ENCODE measurements around the gene HCLS1.
"Not testable (repeated sequence)": the region's sequence is repeated elsewhere in the genome, so short reads cannot be mapped to it uniquely, and the experiment has no call there.

Gene HCLS1

GRCh38 chr3:121660356-121661171 is at the start of gene HCLS1:
Gene HCLS1 (minus strand): TSS chr3:121660903. CDS start chr3:121658347, 2,556 bp downstream.
- DNase-seq (ENCODE audit: low spot score): peak; percentile 68

- DNase-seq (ENCODE audit: low spot score): no peak
Measured at GRCh38 chr3:121710347-121710746, 49.6 kb upstream of the HCLS1 start.

- no peak for DNase-seq (ENCODE audit: low spot score)
Measured at GRCh38 chr3:121707531-121708273, 47.0 kb upstream of the HCLS1 start.

GRCh38 chr3:121705541-121705940 is 44.8 kb upstream of the HCLS1 start:
- DNase-seq (ENCODE audit: low spot score): no peak

GRCh38 chr3:121703973-121704372 is 43.3 kb upstream of the HCLS1 start:
- DNase-seq (ENCODE audit: low spot score): no peak

- DNase-seq (ENCODE audit: low spot score): peak; percentile 7
Measured at GRCh38 chr3:121698901-121699300, 38.2 kb upstream of the HCLS1 start.

GRCh38 chr3:121698476-121698875 is 37.8 kb upstream of the HCLS1 start:
- DNase-seq (ENCODE audit: low spot score): no peak

GRCh38 chr3:121696186-121696585 is 35.5 kb upstream of the HCLS1 start:
- no peak for DNase-seq (ENCODE audit: low spot score)

- no peak for DNase-seq (ENCODE audit: low spot score)
Measured at GRCh38 chr3:121692010-121692699, 31.5 kb upstream of the HCLS1 start.

- DNase-seq (ENCODE audit: low spot score): no peak
Measured at GRCh38 chr3:121690777-121691405, 30.2 kb upstream of the HCLS1 start.

- not testable (repeated sequence) for DNase-seq (ENCODE audit: low spot score)
Measured at GRCh38 chr3:121688747-121689146, 28.0 kb upstream of the HCLS1 start.

- DNase-seq (ENCODE audit: low spot score): no peak
Measured at GRCh38 chr3:121681792-121682191, 21.1 kb upstream of the HCLS1 start.

GRCh38 chr3:121677141-121677540 is 16.4 kb upstream of the HCLS1 start:
- DNase-seq (ENCODE audit: low spot score): no peak

GRCh38 chr3:121670676-121671075 is 10.0 kb upstream of the HCLS1 start:
- DNase-seq (ENCODE audit: low spot score): no peak

- DNase-seq (ENCODE audit: low spot score): no peak
Measured at GRCh38 chr3:121667333-121667732, 6.6 kb upstream of the HCLS1 start.

- DNase-seq (ENCODE audit: low spot score): no peak
Measured at GRCh38 chr3:121665488-121665887, 4.8 kb upstream of the HCLS1 start.

- DNase-seq (ENCODE audit: low spot score): no peak
Measured at GRCh38 chr3:121663171-121663847, 2.6 kb upstream of the HCLS1 start.

GRCh38 chr3:121662742-121663141 is 2.0 kb upstream of the HCLS1 start:
- no peak for DNase-seq (ENCODE audit: low spot score)

- DNase-seq (ENCODE audit: low spot score): no peak
Measured at GRCh38 chr3:121661376-121661775, 673 bp upstream of the HCLS1 start.

GRCh38 chr3:121659586-121659985 is 1.1 kb downstream of the HCLS1 start:
- peak; percentile 14 for DNase-seq (ENCODE audit: low spot score)

GRCh38 chr3:121658716-121659435 is 1.8 kb downstream of the HCLS1 start:
- DNase-seq (ENCODE audit: low spot score): no peak

All from globus pallidus (tissue), 1 donor.